Prostate gland (tissue), 2 donors: Measurements from ENCODE around the gene LEPR.
"Not testable (repeated sequence)": the region's sequence is repeated elsewhere in the genome, so short reads cannot be mapped to it uniquely, and the experiment has no call there.

Experiments used
- CTCF ChIP-seq, 4 experiments: fragments of 200-600 bp in 2 of 4; fragments of 450-650 bp in 2 of 4; sonication (generic) in 2 of 4; IDR thresholded peaks; 1 replicate in 3 of 4; 2 replicates in 1 of 4; pipeline ENCODE4 v1.5.1; 2016 to 2019; ENCODE audit warnings: antibody characterized with exemption in 4 of 4, mild to moderate bottlenecking in 2 of 4, moderate library complexity in 2 of 4
- POLR2AphosphoS5 ChIP-seq: sonication (generic); formaldehyde crosslinking; IDR thresholded peaks from one replicate; pipeline ENCODE4 v1.6.1; 2017; ENCODE audit warnings: antibody characterized with exemption

GRCh38 chr1:65465837-65466236 lies 45.4 kb downstream of the LEPR start:
- not testable (repeated sequence) for TF ChIP-seq CTCF (IDR thresholded peaks at IDR 0.05); POLR2AphosphoS5
